ENCODE data around the gene PLCB4. TPM values are rescaled to one million over a fixed set of nuclear protein-coding genes. Genes with fewer than 3 reads are reported as not detected.
"Not testable (repeated sequence)": the region's sequence is repeated elsewhere in the genome, so short reads cannot be mapped to it uniquely, and the experiment has no call there.

PLCB4 gene
- total and polyA plus RNA-seq, 8 donors, result 0.56 to 9.3 (median 2.3) TPM

GRCh38 chr20:9149087-9149486 lies 80.2 kb downstream of the PLCB4 start:
- H3K4me3 ChIP-seq, result no peak overlapping the region
- no peaks in the 10 kb centered on the region for H3K27me3 ChIP-seq
- intact Hi-C loops (cut with DNase I), result no loop called here
- FAIRE-seq, result no peak
- TF ChIP-seq CTCF (IDR thresholded peaks at IDR 0.05), result no peak
- no peaks in the 10 kb centered on the region for H3K4me1 ChIP-seq
- 81 to 88% methylated on average over 3 of the region's 3 CpGs for WGBS, 2 donors
- H3K9me3 ChIP-seq, result no peaks in the 10 kb centered on the region
- no peak overlapping the region for H3K27ac ChIP-seq
- no peak for DNase-seq
- no peak for ATAC-seq
- H3K36me3 ChIP-seq, result no peaks in the 10 kb centered on the region

- Histone ChIP-seq H3K27ac (no peak overlapping the region), H3K9me3 (no peaks in the 10 kb centered on the region), H3K27me3 (no peaks in the 10 kb centered on the region), H3K4me1 (no peaks in the 10 kb centered on the region), H3K4me3 (no peak overlapping the region), H3K36me3 (no peaks in the 10 kb centered on the region)
- DNase-seq (no peak), FAIRE-seq (no peak), ATAC-seq (no peak)
- TF ChIP-seq CTCF (IDR thresholded peaks at IDR 0.05), result no peak
- 63 to 65% methylated on average over 4 of the region's 4 CpGs for WGBS, 2 donors
- intact Hi-C loops (cut with DNase I), result no loop called here
These were observed 80.9 kb downstream of the PLCB4 start for GRCh38 chr20:9149796-9150195.

GRCh38 chr20:9150679-9151078 lies 81.8 kb downstream of the PLCB4 start:
- FAIRE-seq, result no peak
- intact Hi-C loops (cut with DNase I), result no loop called here
- DNase-seq, result no peak
- Histone ChIP-seq H3K27me3 (no peaks in the 10 kb centered on the region), H3K4me1 (no peaks in the 10 kb centered on the region), H3K36me3 (no peaks in the 10 kb centered on the region), H3K4me3 (no peak overlapping the region), H3K27ac (no peak overlapping the region), H3K9me3 (no peaks in the 10 kb centered on the region)
- no peak for TF ChIP-seq CTCF (IDR thresholded peaks at IDR 0.05)
- ATAC-seq, result no peak
- WGBS, 2 donors, result 75 to 82% methylated on average over 3 of the region's 3 CpGs

- 83 to 94% methylated on average over 1 of the region's 1 CpG for whole genome bisulfite sequencing, 2 donors
- H3K36me3 ChIP-seq; H3K27me3 ChIP-seq; DNase-seq; H3K4me3 ChIP-seq; FAIRE-seq; ATAC-seq; H3K4me1 ChIP-seq; H3K9me3 ChIP-seq; H3K27ac ChIP-seq; intact Hi-C loops (cut with DNase I): not testable (repeated sequence)
These were observed 83.3 kb downstream of the PLCB4 start for GRCh38 chr20:9152139-9152538.

- TF ChIP-seq CTCF (IDR thresholded peaks at IDR 0.05), result no peak
- H3K36me3 ChIP-seq, result no peaks in the 10 kb centered on the region
- H3K27me3 ChIP-seq, result no peaks in the 10 kb centered on the region
- H3K4me3 ChIP-seq, result no peak overlapping the region
- no peak for FAIRE-seq
- H3K27ac ChIP-seq, result no peak overlapping the region
- no peak for ATAC-seq
- WGBS, 2 donors, result 55 to 63% methylated on average over 1 of the region's 1 CpG
- intact Hi-C loops (cut with DNase I), result no loop called here
- no peak for DNase-seq
- no peaks in the 10 kb centered on the region for H3K4me1 ChIP-seq
- no peaks in the 10 kb centered on the region for H3K9me3 ChIP-seq
These were observed 85.7 kb downstream of the PLCB4 start for GRCh38 chr20:9154464-9155024.

Measured in pancreas (tissue), 10 donors.